HEK293 (cell line): ENCODE data around the gene MYOG.

Source experiments
- CTCF ChIP-seq: fragments of 450-650 bp; formaldehyde crosslinking; IDR thresholded peaks from 2 replicates; pipeline ENCODE4 v1.5.1; 2016; ENCODE audit warnings: missing biosample characterization, missing genetic modification characterization
- YY1 ChIP-seq: fragments of 450-650 bp; formaldehyde crosslinking; IDR thresholded peaks from 2 replicates; pipeline ENCODE4 v1.5.1; 2018; ENCODE audit warnings: missing biosample characterization, missing genetic modification characterization
- ZBTB7A ChIP-seq: fragments of 450-650 bp; formaldehyde crosslinking; IDR thresholded peaks from 2 replicates; pipeline ENCODE4 v1.5.1; 2016; ENCODE audit warnings: low read depth, missing biosample characterization, missing genetic modification characterization
- ZNF311 ChIP-seq: fragments of 450-650 bp; formaldehyde crosslinking; IDR thresholded peaks from 2 replicates; pipeline ENCODE4 v1.5.1; 2017; ENCODE audit warnings: missing biosample characterization, missing genetic modification characterization, borderline replicate concordance
- ZNF555 ChIP-seq: fragments of 450-650 bp; formaldehyde crosslinking; conservative IDR thresholded peaks from 2 replicates; pipeline ENCODE4 v1.5.1; 2017; ENCODE audit warnings: missing biosample characterization, mild to moderate bottlenecking, missing genetic modification characterization, inconsistent platforms
- ZNF747 ChIP-seq: fragments of 450-650 bp; formaldehyde crosslinking; IDR thresholded peaks from 2 replicates; pipeline ENCODE4 v1.5.1; 2016; ENCODE audit warnings: missing biosample characterization, missing genetic modification characterization

GRCh38 chr1:203072002-203072602 is 13.7 kb downstream of the MYOG start:
- no peak for TF ChIP-seq CTCF (tag by site-specific recombination)
- no peak for TF ChIP-seq ZBTB7A
- TF ChIP-seq ZNF555 (tag by site-specific recombination), result no peak
- TF ChIP-seq ZNF311 (tag by site-specific recombination), result no peak
- TF ChIP-seq YY1, result no peak
- no peak for TF ChIP-seq ZNF747 (tag by site-specific recombination)
